GM21737 (cell line): ENCODE data around the gene SELENOW.
"Not testable (repeated sequence)": the region's sequence is repeated elsewhere in the genome, so short reads cannot be mapped to it uniquely, and the experiment has no call there.

Experiments
- ATAC-seq: cut with Tn5 transposase; IDR thresholded peaks from one replicate; pipeline ENCODE4 v1.9.1; 2021; ENCODE audit warnings: mild to moderate bottlenecking, moderate library complexity; ENCODE audit not compliant: unreplicated experiment

The SELENOW gene

DNA sequence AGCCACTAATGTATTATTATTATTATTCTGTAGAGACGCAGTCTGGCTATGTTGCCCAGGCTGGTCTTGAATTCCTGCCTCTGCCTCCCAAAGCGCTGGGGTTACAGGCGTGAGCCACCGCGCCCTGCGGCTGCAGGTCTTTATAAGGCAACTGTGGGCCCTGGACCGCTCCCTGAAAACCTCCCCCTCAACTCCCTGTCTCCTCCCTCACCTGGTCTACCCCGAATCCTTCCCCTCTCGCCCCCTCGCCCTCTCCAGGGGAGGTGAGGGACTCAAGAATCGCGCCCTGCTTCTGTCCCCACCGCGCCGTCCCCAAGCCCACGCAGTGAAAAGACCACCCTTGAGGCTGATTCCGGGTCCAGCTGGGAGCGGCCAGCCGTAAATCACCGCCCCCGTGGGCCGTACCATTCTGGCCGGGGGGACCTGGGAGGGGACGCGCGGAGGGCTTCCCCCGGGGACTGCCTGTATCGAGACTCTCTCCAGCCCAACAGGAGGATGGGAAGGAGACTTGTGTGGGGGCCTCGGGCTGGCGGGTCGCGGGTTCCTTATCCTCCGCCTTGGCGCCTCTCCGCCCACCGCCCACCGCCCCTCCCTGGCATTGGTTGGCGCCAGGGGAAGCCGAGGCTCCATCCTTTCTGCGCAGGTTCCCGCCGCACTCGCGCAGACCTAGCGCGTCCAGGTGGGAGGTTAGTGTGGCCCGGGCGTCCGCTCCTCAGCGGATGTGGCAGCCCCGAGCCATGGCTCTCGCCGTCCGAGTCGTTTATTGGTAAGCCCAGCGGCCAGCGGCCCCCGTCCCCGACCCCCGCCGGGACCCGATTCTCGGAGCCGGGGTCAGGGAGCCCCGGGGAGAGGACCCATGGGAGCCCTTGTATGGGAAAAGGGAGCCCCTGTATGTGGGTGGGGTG is at the start of gene SELENOW:
Gene SELENOW, plus strand, starts transcription at position 655 of the 905 bp plus-strand sequence. Its CDS starts 83 bp downstream, at position 738.
- ATAC-seq, result peak; percentile 74

DNA sequence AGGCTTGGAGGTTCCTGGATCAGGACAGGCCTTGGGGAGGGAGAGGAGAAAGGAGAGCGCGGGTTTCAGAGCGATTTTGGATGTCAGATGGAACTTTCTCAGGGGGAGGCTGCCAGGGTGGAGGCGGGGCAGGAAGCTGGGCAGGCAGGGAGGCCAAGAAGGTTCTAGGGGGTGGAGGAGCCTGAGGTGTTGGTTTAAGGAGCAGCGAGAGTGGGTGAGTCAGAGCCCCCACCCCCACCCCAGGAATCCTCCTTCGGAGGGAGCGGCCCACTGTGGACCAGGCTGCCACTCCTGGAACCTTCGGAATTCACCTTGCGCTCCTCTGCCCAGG is 49.1 kb upstream of the SELENOW start:
- no peak for ATAC-seq

DNA sequence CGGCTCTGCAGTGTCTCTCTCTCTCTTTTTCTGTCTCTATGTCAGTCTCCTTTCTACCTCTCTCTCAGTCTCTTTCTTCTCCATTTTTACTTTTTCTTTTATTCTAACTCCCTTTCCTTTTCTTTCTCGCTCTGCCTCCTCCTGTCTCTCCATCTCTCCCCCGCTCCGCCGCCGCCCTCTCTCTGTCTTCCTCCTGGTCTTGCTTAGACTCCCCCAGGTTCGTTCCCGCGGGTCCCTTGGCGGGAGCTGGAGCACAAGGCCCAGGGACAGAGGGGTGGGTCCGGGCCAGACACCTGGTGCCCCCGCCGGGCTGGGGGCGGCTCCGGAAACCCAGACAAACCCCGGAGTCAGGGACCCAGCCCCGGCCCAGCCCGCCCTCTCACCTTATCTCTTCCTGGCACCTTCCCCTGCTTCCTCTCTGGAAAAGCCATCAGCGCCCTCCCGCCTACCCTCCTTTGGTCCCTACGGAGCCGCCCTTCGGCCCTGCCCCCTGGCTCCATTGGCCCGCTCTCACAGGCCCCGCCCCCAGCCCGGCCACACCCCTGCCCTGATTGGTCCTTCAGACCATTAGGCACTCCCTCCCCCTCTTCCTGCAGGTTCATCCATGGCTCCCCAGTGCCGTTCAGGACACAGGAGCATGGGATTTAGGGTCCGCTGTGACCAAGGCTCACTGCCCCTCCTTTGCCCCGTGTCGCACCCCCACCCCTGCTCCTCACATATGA is 48.5 kb upstream of the SELENOW start:
- no peak for ATAC-seq

DNA sequence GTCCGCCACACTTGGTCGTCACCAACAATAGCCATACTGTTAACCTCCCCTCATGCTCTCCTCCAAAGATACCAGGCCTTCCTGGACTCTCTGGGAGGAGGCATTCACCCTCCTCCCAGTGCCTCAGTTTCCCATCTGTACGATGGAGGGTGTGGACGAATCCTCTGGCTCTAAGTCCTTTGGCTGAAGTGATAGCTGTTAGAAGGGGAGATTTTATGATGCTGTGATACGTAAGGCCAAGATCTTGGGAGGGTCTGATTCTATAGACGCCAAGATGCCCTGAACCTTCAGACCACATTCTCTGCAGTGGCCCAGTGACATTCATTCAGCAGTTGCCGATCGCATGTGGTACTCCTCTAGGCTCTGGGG is 48.0 kb upstream of the SELENOW start:
- ATAC-seq, result no peak

DNA sequence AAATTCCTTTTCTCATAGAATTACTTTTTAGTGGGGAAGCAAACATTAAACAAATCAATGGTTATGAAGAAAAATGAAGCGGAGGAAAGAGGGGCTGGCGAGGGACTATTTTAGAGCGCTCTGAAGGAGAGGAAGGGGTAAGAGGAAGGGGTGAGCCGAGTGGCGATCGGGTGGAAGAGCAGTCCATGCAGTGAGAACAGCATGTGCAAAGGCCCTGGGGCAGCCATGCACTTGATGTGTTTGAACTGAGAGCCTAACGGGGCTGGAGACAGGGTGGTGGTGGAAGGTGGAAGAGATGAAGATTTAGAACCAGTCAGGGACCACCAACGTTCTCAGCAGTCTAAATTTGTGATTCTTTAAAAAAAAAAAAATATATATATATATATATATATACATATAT is 47.6 kb upstream of the SELENOW start:
- no peak for ATAC-seq

DNA sequence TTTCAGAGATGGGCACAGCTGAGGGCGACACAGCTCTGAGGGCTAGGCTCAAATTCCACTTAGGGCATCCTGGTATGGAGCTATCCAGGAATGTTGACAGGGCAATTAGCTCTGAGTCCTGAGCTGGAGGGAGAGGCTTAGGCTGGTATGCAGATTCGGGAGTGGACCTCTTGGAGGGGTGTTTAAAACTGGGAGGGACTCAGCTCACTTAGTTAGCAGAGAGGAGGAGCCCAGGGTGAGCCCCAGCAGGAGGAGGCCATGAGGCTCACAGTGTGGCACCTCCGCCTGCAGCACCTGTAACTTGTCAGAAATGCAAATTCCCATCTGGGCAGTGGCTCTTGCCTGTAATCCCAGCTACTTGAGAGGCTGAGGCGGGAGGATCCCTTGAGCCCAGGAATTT is 43.4 kb upstream of the SELENOW start:
- ATAC-seq, result no peak

DNA sequence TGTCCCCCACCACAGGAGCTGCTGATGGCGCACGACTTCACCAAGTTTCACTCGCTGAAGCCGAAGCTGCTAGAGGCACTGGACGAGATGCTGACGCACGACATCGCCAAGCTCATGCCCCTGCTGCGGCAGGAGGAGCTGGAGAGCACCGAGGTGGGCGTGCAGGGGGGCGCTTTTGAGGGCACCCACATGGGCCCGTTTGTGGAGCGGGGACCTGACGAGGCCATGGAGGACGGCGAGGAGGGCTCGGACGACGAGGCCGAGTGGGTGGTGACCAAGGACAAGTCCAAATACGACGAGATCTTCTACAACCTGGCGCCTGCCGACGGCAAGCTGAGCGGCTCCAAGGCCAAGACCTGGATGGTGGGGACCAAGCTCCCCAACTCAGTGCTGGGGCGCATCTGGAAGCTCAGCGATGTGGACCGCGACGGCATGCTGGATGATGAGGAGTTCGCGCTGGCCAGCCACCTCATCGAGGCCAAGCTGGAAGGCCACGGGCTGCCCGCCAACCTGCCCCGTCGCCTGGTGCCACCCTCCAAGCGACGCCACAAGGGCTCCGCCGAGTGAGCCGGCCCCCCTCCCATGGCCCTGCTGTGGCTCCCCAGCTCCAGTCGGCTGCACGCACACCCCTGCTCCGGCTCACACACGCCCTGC is 37.5 kb upstream of the SELENOW start:
- no peak for ATAC-seq

DNA sequence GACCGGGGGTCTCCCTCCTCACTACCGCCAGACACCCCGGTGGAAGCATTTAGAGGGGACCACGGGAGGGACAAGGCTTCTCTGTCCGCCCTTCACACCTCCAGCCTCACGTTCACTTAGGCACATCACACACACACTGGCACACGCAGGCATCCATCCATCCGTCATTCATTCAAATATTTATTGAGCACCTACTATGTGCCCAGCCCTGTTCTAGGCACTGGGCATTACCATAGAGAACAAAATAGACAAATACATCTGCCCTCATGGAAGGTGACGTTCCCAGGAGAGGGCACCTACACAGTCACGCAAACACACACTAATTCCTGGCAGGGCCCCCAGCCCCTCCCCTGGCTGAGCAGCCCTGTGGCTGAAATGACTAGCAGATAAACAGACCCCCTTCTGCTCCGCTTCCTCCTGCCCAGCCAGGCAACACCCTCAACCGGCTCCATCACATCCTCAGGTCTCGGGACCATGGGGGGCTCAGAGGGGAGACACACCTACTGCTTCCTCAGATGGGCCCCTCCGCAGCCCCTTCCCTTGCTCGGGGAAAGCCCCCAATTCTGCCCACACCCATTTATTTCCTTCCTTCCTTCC is 36.9 kb upstream of the SELENOW start:
- no peak for ATAC-seq

DNA sequence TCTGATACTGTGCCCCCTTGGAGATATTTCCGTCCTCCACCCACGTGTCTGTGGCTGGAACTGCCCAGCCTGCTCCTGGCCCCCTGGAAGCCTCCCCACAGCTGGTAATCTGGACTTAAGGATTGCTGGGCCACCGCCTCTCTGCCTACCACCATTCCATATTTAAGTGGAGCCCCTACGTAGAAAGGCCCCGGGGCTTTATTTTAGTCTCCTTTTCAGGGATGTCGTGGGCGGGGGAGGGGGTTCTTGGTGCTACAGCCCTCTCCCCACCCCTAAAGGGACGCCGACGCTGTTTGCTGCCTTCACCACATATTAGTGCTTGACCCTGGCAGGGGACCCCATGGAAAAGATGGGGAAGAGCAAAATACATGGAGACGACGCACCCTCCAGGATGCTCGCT is 35.9 kb upstream of the SELENOW start:
- ATAC-seq, result no peak

DNA sequence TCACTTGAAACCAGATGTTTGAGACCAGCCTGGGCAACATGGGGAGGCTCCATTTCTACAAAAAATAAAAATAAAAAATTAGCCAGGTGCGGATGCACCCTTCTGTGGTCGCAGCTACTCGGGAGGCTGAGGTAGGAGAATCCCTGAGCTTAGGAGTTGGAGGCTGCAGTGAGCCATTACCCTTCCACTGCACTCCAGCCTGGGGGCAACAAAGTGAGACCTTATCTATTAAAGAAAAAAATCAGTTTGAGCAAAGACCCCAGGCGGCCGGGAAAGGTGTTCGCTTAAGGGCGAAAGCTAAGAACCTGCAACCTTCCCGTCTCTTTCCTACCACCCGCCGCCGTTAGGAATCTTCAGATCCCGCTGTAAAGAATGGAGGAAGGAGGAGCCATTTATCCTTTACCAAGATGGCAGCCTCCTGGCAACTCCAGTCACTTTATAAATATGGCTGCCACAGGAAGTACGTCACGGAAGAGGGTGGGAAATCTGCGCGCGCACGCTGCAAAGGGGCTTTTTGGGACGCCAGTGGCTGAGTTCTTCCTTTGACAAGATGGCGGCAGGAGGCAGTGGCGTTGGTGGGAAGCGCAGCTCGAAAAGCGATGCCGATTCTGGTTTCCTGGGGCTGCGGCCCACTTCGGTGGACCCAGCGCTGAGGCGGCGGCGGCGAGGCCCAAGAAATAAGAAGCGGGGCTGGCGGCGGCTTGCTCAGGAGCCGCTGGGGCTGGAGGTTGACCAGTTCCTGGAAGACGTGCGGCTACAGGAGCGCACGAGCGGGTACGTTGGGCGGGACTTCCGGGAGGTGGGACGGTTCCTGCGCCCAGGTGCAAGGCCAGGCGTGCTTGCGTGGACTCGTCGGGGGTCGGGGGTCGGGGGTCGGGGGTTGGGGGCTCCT is 33.2 kb upstream of the SELENOW start, which contains the start of gene NOP53:
Gene NOP53, plus strand, starts transcription at position 537 of the 892 bp plus-strand sequence. Its CDS starts 14 bp downstream, at position 551.
- ATAC-seq, result peak; percentile 54

DNA sequence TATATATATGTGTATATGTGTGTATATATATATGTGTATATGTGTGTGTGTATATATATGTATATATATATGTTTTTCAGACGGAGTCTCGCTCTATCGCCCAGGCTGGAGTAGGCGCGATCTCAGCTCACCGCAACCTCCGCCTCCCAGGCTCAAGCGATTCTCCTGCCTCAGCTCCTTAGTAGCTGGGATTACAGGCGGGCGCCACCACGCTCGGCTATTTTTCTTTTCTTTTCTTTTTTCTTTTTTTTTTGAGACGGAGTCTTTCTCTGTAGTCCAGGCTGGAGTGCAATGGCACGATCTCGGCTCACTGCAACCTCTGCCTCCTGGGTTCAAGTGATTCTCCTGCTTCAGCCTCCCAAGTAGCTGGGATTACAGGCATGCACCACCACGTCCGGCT is 32.4 kb upstream of the SELENOW start:
- not testable (repeated sequence) for ATAC-seq

DNA sequence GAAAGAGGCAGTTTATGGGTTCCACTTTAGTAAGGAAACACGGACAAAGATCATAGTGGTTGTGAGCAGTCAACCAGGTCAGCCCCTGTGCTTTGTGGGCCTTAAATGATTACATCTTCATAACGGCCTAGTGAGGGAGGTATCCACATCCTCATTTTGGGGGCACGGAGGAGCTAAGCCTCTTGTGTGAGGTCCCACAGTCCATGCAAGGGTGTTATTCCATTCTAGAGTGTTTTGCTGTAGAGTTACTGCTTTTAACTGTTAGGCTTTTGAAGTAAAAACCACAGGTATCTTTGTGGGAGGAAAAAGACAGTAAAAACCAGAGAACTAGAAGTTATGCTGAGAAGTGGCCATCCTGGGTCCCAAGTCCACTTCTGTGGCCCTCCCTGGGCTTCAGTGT is 29.2 kb upstream of the SELENOW start:
- ATAC-seq, result no peak

DNA sequence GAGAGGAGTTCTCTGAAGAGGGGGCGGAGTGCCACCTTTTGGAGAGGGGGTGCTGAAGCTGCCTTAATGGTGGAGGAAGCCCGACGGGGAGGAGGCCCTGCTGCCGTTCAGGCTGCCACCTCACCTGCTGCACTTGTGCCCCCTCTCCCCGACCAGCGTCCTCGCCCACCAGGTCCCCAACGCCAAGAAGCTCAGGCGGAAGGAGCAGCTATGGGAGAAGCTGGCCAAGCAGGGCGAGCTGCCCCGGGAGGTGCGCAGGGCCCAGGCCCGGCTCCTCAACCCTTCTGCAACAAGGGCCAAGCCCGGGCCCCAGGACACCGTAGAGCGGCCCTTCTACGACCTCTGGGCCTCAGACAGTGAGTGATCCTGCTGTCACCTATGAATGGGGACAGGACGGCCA is 27.8 kb upstream of the SELENOW start:
- no peak for ATAC-seq

DNA sequence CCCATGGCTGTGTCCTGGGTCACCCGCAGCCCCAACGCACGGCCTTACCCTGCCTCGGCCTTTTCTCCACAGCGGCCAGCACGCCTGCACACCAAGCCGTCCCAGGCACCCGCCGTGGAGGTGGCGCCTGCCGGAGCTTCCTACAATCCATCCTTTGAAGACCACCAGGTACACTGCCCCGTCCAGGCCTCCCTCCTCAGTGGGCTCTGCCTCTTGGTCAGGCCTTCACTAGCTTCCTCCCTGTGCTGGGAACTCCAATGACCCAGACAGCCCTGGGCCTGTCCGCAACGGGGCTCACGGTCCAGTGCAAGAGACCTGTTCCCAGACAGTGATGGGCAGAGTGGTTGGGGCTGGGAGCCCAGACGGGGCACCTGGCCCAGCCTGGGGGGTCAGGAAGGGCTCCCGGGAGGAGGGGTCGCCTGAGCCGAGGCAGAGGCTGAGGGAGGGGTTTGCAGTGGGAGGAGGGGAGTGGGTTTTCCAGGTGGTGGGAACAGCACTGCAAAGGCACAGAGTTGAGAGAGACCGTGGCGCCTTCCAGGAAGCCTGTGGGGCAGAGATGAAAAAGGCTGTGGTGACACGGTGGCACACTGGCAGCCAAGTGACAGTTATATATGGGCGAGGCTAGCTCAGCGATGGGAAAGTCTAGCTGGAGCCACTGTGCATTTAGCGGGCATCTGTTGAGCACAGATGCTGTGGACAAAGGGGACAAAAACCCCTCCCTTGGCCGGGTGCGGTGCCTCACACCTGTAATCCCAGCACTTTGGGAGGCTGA is 25.9 kb upstream of the SELENOW start:
- ATAC-seq, result no peak

DNA sequence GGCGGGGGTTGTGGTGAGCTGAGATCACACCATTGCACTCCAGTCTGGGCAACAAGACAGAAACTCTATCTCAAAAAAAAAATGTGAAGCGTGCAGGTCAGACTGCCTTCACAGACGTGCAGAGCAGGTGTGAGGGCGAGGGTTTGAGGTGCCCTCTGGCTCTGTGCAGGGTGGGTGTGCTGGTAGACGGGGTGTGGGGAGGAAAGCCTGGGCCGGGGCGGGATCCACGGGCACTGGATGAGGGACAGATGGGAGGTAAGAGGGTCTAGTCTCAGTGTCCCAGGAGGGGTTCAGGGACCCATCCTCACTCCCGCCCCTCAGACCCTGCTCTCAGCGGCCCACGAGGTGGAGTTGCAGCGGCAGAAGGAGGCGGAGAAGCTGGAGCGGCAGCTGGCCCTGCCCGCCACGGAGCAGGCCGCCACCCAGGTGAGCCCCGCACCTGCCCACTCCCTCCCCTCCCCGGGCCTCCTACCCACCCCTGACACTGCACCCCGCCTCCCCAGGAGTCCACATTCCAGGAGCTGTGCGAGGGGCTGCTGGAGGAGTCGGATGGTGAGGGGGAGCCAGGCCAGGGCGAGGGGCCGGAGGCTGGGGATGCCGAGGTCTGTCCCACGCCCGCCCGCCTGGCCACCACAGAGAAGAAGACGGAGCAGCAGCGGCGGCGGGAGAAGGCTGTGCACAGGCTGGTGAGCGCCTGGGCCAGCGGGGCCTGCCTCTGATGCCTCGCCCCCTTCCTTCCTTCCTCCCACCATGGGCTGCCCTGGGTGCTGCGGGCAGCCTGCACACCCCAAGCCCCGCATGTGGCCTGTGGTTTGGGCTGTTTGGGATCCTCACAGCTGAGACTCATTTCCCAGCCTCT is 24.1 kb upstream of the SELENOW start:
- no peak for ATAC-seq

DNA sequence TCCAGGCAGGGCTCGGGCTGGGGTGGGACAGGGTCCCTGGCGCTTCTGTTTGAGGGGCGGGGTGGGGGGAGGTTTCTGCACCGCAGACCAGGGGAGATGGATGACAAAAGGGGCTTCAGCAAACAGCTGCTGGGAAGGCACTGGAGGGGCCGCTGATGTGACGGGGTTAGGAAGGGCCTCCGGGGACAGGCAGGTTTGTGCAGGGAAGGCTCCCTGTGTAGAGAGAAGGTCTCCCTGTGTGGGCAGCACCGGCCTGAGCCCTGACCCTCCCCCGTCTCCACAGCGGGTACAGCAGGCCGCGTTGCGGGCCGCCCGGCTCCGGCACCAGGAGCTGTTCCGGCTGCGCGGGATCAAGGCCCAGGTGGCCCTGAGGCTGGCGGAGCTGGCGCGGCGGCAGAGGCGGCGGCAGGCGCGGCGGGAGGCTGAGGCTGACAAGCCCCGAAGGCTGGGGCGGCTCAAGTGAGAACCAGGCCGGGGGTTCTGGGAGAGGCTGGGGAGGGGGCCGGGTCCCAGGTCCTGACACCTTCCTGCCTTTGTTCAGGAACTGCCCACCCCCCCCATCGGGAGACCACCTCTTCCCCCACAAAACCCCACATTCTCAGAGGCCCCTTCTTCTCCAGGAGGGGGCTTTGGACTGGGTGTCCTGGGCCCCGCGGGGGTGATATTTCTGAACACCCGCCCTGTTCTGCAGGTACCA is 23.3 kb upstream of the SELENOW start:
- ATAC-seq, result no peak

DNA sequence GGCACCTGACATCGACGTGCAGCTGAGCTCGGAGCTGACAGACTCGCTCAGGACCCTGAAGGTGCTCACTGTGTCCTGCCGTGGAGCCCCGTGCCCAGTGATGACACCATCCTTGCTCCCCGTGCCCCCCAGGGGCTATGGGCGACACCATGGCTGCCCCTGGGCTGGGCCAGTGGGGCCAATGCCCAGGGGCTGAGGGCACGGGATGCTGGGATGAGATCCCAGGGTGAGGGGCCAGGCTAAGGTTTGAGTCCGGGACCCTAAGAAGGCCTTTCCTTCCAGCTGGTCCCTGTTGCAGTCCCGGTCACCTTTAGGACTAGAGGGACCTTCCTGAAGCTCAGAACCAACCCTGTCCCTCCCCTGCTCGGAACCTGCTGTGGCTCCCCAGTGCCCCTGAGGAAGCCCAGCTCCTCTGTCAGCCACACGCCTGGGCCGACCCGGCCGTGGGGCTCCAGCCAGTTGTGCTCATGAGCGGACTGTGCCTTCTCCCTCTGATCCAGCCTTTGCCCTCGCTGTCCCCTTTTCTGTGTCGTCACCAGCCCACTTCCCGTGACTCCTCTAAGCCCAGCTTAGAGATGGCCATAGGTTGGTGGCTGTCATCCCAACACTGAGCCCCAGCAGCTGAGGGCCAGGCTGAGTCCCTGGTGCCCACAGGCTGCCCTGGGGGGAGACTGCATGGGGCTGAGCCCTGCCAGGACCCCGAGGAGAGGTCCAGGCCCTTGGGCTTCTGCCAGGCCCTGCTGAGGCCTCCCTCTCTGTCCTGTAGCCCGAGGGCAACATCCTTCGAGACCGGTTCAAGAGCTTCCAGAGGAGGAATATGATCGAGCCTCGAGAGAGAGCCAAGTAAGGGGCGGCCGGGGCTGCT is 22.5 kb upstream of the SELENOW start:
- no peak for ATAC-seq
